GM21390 (cell line): ENCODE measurements around the gene DES.
"Not testable (repeated sequence)": the region's sequence is repeated elsewhere in the genome, so short reads cannot be mapped to it uniquely, and the experiment has no call there.

Experiments used
- ATAC-seq: cut with Tn5 transposase; IDR thresholded peaks from one replicate; pipeline ENCODE4 v1.9.1; 2021; ENCODE audit not compliant: unreplicated experiment

Gene DES

GRCh38 chr2:219399716-219400478, 18.3 kb upstream of the DES start:
- no peak for ATAC-seq

- no peak for ATAC-seq
Measured at GRCh38 chr2:219400562-219400961, 17.6 kb upstream of the DES start.

- ATAC-seq = no peak
Measured at GRCh38 chr2:219401606-219402005, 16.6 kb upstream of the DES start.

- ATAC-seq = peak; percentile 88
Measured at GRCh38 chr2:219402665-219403515, 15.3 kb upstream of the DES start.

GRCh38 chr2:219403861-219404260, 14.3 kb upstream of the DES start:
- no peak for ATAC-seq

- ATAC-seq = no peak
Measured at GRCh38 chr2:219404291-219404910, 13.8 kb upstream of the DES start.

- no peak for ATAC-seq
Measured at GRCh38 chr2:219404954-219405353, 13.2 kb upstream of the DES start.

GRCh38 chr2:219405451-219405850, 12.7 kb upstream of the DES start:
- no peak for ATAC-seq

- no peak for ATAC-seq
Measured at GRCh38 chr2:219405958-219406860, 12.0 kb upstream of the DES start.

- ATAC-seq = no peak
Measured at GRCh38 chr2:219406861-219407230, 11.3 kb upstream of the DES start.

GRCh38 chr2:219407343-219407742, 10.8 kb upstream of the DES start:
- ATAC-seq = not testable (repeated sequence)

- no peak for ATAC-seq
Measured at GRCh38 chr2:219408204-219408603, 10.0 kb upstream of the DES start.

GRCh38 chr2:219408631-219409030, 9.5 kb upstream of the DES start:
- no peak for ATAC-seq

GRCh38 chr2:219409619-219410018, 8.6 kb upstream of the DES start:
- no peak for ATAC-seq

- ATAC-seq = no peak
Measured at GRCh38 chr2:219410390-219410789, 7.8 kb upstream of the DES start.

- no peak for ATAC-seq
Measured at GRCh38 chr2:219414857-219415256, 3.3 kb upstream of the DES start.

- ATAC-seq = no peak
Measured at GRCh38 chr2:219415580-219416234, 2.5 kb upstream of the DES start.

- no peak for ATAC-seq
Measured at GRCh38 chr2:219416235-219416602, 2.0 kb upstream of the DES start.

GRCh38 chr2:219416938-219417337, 1.2 kb upstream of the DES start:
- ATAC-seq = no peak

- no peak for ATAC-seq
Measured at GRCh38 chr2:219417374-219417773, 803 bp upstream of the DES start.

- ATAC-seq = no peak
Measured at GRCh38 chr2:219419012-219419324, 791 bp downstream of the DES start.
